Activated B cell treated with CpG ODN at 0.5 μM for 24 hours (primary cell): ENCODE data around the gene C6. TPM values are rescaled to one million over a fixed set of nuclear protein-coding genes. Genes with fewer than 3 reads are reported as not detected.

Source experiments
- ATAC-seq: fragments of 200-7000 bp; cut with Tn5 transposase; one replicate; pipeline ENCODE4 v1.10.0; 2021; ENCODE audit warnings: low read depth, mild to moderate bottlenecking, moderate library complexity
- CTCF ChIA-PET: fragments of 350-600 bp; sonication (Branson Sonifier 250); formaldehyde crosslinking; loops from one replicate; lab custom pipeline; 2021; ENCODE audit warnings: antibody characterized with exemption; lab: Charles Lee
- POLR2A ChIA-PET: fragments of 350-600 bp; sonication (Branson Sonifier 250); formaldehyde crosslinking; loops from one replicate; lab custom pipeline; 2021; ENCODE audit warnings: antibody characterized with exemption; lab: Charles Lee
- DNase-seq: peaks from one replicate; pipeline ENCODE4 v3.0.0; 2022
- H3K27ac Mint-ChIP-seq: one replicate; pipeline ENCODE4 v1.8.0; 2020; ENCODE audit warnings: mixed read lengths
- H3K27me3 Mint-ChIP-seq: one replicate; pipeline ENCODE4 v1.8.0; 2021; ENCODE audit warnings: mixed read lengths
- H3K36me3 Mint-ChIP-seq: one replicate; pipeline ENCODE4 v1.8.0; 2021; ENCODE audit warnings: low read depth, mixed read lengths
- H3K4me1 Mint-ChIP-seq: one replicate; pipeline ENCODE4 v1.8.0; 2021; ENCODE audit warnings: mixed read lengths
- H3K4me3 Mint-ChIP-seq: one replicate; pipeline ENCODE4 v1.8.0; 2020; ENCODE audit warnings: mild to moderate bottlenecking, mixed read lengths
- H3K9me3 Mint-ChIP-seq: one replicate; pipeline ENCODE4 v1.8.0; 2020; ENCODE audit warnings: mixed read lengths
- intact Hi-C: fragments of 100-400 bp; cut with micrococcal nuclease; formaldehyde crosslinking; loops from one replicate; pipeline ENCODE4 v1.15.1; 2024
- total RNA-seq: library from RNA; stranded (reverse); gene quantifications from 2 replicates; pipeline ENCODE4 v1.2.3, GENCODE V29; 2022
- TF ChIP-seq, protein P1 (sequence below): fragments of 200-600 bp; IDR thresholded peaks from one replicate; pipeline ENCODE4 v1.8.0; 2022; ENCODE audit warnings: antibody characterized with exemption, mild to moderate bottlenecking

The C6 gene
- total RNA-seq, 1 donor from 2014 or later, result not detected

DNA sequence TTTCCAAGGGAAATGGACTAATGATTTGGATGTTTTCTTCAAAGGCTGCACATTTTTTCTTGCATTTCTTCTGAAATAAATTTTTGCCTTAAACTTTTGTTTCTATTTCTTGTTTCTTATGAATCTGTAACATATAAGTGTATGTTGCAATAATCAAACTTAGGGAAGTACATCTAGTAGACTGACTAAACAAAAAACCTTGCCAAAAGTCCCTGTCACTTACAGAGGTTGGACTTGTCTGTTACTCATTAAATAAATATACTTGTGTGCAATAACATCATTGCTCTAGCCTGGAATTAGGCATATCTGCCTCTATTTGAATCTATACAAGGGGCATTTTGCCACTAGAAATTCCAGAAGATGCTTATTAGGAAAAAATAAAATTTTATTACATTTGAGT is 56.6 kb downstream of the C6 start:
- Mint-ChIP-seq H3K4me1 (no peaks in the 10 kb centered on the region), H3K27ac (no peak overlapping the region), H3K36me3 (no peaks in the 10 kb centered on the region), H3K9me3 (no peaks in the 10 kb centered on the region), H3K4me3 (no peak overlapping the region), H3K27me3 (no peaks in the 10 kb centered on the region)
- TF ChIP-seq, protein P1, sequence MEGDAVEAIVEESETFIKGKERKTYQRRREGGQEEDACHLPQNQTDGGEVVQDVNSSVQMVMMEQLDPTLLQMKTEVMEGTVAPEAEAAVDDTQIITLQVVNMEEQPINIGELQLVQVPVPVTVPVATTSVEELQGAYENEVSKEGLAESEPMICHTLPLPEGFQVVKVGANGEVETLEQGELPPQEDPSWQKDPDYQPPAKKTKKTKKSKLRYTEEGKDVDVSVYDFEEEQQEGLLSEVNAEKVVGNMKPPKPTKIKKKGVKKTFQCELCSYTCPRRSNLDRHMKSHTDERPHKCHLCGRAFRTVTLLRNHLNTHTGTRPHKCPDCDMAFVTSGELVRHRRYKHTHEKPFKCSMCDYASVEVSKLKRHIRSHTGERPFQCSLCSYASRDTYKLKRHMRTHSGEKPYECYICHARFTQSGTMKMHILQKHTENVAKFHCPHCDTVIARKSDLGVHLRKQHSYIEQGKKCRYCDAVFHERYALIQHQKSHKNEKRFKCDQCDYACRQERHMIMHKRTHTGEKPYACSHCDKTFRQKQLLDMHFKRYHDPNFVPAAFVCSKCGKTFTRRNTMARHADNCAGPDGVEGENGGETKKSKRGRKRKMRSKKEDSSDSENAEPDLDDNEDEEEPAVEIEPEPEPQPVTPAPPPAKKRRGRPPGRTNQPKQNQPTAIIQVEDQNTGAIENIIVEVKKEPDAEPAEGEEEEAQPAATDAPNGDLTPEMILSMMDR, result no peak
- intact Hi-C loops, result no loop called here
- ATAC-seq, result no peak
- no peak for DNase-seq
- ChIA-PET CTCF (no interaction called here), POLR2A (no interaction called here)

DNA sequence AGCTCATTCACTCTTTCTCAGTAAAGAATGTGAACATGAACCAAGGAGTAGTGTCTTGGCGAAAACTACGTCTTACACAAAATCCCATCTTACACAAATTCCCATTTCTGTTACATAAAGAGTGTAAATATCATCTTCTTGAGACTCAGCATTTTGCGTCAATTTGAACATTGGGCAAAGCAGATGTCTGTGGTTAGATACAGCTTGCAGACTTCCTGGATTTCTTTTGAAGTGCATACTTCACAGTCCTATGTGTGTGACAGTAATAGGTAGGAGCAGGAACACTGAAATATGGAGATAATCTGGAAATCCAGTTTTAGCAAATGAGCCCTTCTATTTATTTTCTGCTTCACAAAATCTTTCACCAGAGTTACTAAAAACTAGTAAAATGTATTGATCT is 58.8 kb downstream of the C6 start:
- Mint-ChIP-seq H3K36me3 (no peaks in the 10 kb centered on the region), H3K9me3 (no peaks in the 10 kb centered on the region), H3K4me1 (no peaks in the 10 kb centered on the region), H3K27ac (no peak overlapping the region), H3K27me3 (no peaks in the 10 kb centered on the region), H3K4me3 (no peak overlapping the region)
- TF ChIP-seq, protein P1, result no peak
- POLR2A ChIA-PET, result no interaction called here
- DNase-seq (no peak), ATAC-seq (no peak)
- intact Hi-C loops, result no loop called here
- CTCF ChIA-PET, result no interaction called here

- ATAC-seq (no peak), DNase-seq (no peak)
- intact Hi-C loops, result no loop called here
- Mint-ChIP-seq H3K27me3 (no peaks in the 10 kb centered on the region), H3K27ac (no peak overlapping the region), H3K9me3 (no peaks in the 10 kb centered on the region), H3K4me1 (no peaks in the 10 kb centered on the region), H3K4me3 (no peak overlapping the region), H3K36me3 (no peaks in the 10 kb centered on the region)
- ChIA-PET CTCF (no interaction called here), POLR2A (no interaction called here)
- TF ChIP-seq, protein P1, result no peak
Measured at GRCh38 chr5:41151564-41151963, 61.8 kb downstream of the C6 start.

DNA sequence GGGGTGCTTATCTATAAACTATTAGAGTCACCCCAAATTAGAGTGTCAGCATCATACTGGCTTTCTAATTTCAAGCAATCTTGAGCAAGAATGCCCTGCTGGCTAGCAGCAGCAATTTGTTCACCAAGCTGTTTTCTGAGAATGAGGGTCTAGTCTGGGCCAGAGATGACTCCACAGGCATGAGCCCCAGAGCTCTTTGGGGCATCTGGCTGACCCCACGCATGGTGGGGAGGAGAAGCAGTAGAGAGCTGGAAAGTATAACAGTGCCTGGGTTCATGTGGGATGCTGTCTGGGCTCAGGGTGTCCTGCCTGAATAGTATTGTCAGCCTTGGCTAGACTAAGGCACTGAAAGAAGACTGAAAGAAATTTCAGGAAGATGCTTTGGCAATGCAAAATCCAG is 64.9 kb downstream of the C6 start:
- no peak for DNase-seq
- H3K9me3 Mint-ChIP-seq, result no peaks in the 10 kb centered on the region
- ChIA-PET CTCF (no interaction called here), POLR2A (no interaction called here)
- no peak overlapping the region for H3K4me3 Mint-ChIP-seq
- TF ChIP-seq, protein P1, result no peak
- H3K36me3 Mint-ChIP-seq, result no peaks in the 10 kb centered on the region
- no peaks in the 10 kb centered on the region for H3K4me1 Mint-ChIP-seq
- no peak overlapping the region for H3K27ac Mint-ChIP-seq
- ATAC-seq, result no peak
- intact Hi-C loops, result no loop called here
- H3K27me3 Mint-ChIP-seq, result no peaks in the 10 kb centered on the region

GRCh38 chr5:41145306-41145705 is 68.0 kb downstream of the C6 start:
- CTCF ChIA-PET, result no interaction called here
- no peaks in the 10 kb centered on the region for H3K36me3 Mint-ChIP-seq
- no peaks in the 10 kb centered on the region for H3K4me1 Mint-ChIP-seq
- POLR2A ChIA-PET, result no interaction called here
- H3K4me3 Mint-ChIP-seq, result no peak overlapping the region
- no peak overlapping the region for H3K27ac Mint-ChIP-seq
- no peaks in the 10 kb centered on the region for H3K27me3 Mint-ChIP-seq
- DNase-seq, result no peak
- no peaks in the 10 kb centered on the region for H3K9me3 Mint-ChIP-seq
- intact Hi-C loops, result no loop called here
- TF ChIP-seq, protein P1, result no peak
- ATAC-seq, result no peak
